Neural cell (in vitro differentiated cells): Measurements from ENCODE around the gene KRTCAP2.

ENCODE experiments used
- EP300 ChIP-seq: fragments of 450-650 bp; conservative IDR thresholded peaks from 2 replicates; pipeline ENCODE4 v1.6.1; 2014; ENCODE audit warnings: antibody characterized with exemption, mild to moderate bottlenecking, moderate library complexity; ENCODE audit not compliant: poor library complexity, severe bottlenecking
- EZH2 ChIP-seq: fragments of 200-600, 300-800 bp; shearing (Covaris generic), sonication (generic); IDR thresholded peaks from 2 replicates; pipeline ENCODE4 v1.6.1; 2014; ENCODE audit warnings: antibody characterized with exemption, low read length, borderline replicate concordance, mild to moderate bottlenecking; ENCODE audit not compliant: insufficient read depth, poor library complexity, severe bottlenecking
- MXI1 ChIP-seq: fragments of 450-650 bp; conservative IDR thresholded peaks from 2 replicates; pipeline ENCODE4 v1.6.1; 2014; ENCODE audit warnings: antibody characterized with exemption, mild to moderate bottlenecking; ENCODE audit not compliant: poor library complexity, severe bottlenecking
- POLR2AphosphoS5 ChIP-seq: IDR thresholded peaks from 2 replicates; pipeline ENCODE4 v1.6.1; 2012
- RAD21 ChIP-seq: fragments of 450-650 bp; conservative IDR thresholded peaks from 2 replicates; pipeline ENCODE4 v1.6.1; 2014; ENCODE audit warnings: antibody characterized with exemption, mild to moderate bottlenecking, moderate library complexity
- SMC3 ChIP-seq: fragments of 450-650 bp; conservative IDR thresholded peaks from 2 replicates; pipeline ENCODE4 v1.6.1; 2014; ENCODE audit warnings: antibody characterized with exemption, mild to moderate bottlenecking, moderate library complexity; ENCODE audit not compliant: poor library complexity
- TAF1 ChIP-seq: IDR thresholded peaks from 2 replicates; pipeline ENCODE4 v1.6.1; 2012; ENCODE audit warnings: low read depth
- TF ChIP-seq, protein P1 (sequence below): fragments of 450-650 bp; IDR thresholded peaks from 2 replicates; pipeline ENCODE4 v1.5.1; 2014; ENCODE audit warnings: antibody characterized with exemption, mild to moderate bottlenecking, moderate library complexity; ENCODE audit not compliant: poor library complexity, severe bottlenecking

DNA sequence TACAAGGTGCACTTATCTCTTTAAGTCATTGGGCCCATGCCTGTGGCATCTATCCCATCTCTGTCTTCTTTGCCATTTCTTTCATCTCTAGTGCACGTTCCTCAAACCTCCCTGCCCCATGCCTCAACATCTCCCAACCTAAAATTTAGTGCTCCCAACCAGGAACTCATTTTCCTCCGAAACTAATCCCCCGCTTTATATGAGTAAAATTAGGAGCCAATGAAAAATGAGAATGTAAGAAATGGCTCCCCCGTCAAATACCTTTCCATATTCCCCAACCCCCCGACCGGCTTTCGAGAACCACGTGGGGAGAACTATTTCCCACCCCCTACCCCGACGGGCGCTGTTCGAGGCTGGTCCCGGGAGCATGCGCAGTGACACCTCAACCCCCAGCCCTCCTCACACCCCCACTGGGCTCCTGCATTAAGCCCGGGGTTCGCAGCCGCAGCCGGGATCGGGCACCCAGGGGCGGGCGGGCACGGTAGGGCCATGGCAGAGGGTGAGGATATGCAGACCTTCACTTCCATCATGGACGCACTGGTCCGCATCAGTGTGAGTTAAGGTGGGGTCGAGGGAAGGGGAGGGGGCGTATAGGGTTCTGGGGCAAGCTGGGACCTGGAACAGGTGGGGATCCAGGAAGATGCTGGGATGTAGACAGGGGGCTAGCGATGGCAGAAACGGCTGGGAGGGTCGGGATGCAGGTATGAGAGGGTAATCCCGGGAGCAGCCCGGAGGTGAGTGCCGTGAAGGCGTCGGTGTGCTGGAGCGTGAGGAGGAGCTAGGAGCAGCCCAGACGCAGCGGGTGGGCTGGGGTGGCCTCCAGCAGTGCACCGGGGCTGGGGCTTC is 597 bp upstream of the KRTCAP2 start, which contains the start of gene TRIM46:
- TF ChIP-seq EZH2: no peak
- TF ChIP-seq, protein P1, sequence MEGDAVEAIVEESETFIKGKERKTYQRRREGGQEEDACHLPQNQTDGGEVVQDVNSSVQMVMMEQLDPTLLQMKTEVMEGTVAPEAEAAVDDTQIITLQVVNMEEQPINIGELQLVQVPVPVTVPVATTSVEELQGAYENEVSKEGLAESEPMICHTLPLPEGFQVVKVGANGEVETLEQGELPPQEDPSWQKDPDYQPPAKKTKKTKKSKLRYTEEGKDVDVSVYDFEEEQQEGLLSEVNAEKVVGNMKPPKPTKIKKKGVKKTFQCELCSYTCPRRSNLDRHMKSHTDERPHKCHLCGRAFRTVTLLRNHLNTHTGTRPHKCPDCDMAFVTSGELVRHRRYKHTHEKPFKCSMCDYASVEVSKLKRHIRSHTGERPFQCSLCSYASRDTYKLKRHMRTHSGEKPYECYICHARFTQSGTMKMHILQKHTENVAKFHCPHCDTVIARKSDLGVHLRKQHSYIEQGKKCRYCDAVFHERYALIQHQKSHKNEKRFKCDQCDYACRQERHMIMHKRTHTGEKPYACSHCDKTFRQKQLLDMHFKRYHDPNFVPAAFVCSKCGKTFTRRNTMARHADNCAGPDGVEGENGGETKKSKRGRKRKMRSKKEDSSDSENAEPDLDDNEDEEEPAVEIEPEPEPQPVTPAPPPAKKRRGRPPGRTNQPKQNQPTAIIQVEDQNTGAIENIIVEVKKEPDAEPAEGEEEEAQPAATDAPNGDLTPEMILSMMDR: no peak
- TF ChIP-seq POLR2AphosphoS5: peak; percentile 90
- TF ChIP-seq MXI1: peak; percentile 3
- peak; percentile 75 for TF ChIP-seq TAF1
- TF ChIP-seq SMC3: no peak
- TF ChIP-seq EP300: no peak
- TF ChIP-seq RAD21: no peak
